Gastrocnemius medialis (tissue), 4 donors: ENCODE results near the gene PRSS48. TPM values are rescaled to one million over a fixed set of nuclear protein-coding genes. Genes with fewer than 3 reads are reported as not detected.

Experiments
- ATAC-seq, 2 donors: fragments of 150-250 bp; one replicate each; pipeline ENCODE4 v1.9.1; 2016
- DNase-seq, 2 donors: peaks; one replicate each; pipeline ENCODE4 v3.0.0-alpha.2; 2019
- H3K27ac ChIP-seq, 4 donors: fragments of 200-600 bp; sonication (generic); 1 replicate in 1 of 4; 2 replicates in 3 of 4; pipeline ENCODE4 v1.5.1; 2016 to 2018; ENCODE audit warnings: mild to moderate bottlenecking in 2 of 4, moderate library complexity in 1 of 4
- H3K27me3 ChIP-seq, 3 donors: fragments of 200-600 bp; sonication (generic) in 2 of 3; 1 replicate in 1 of 3; 2 replicates in 2 of 3; pipeline versions ENCODE4 v1.5.1 to v1.6.0; 2016 to 2019; ENCODE audit warnings: mild to moderate bottlenecking in 1 of 3, moderate library complexity in 1 of 3
- H3K36me3 ChIP-seq, 2 donors: fragments of 200-600 bp; sonication (generic) in 1 of 2; one replicate each; pipeline ENCODE4 v1.5.1; 2017 to 2018
- H3K4me1 ChIP-seq, 2 donors: fragments of 200-600 bp; sonication (generic) in 1 of 2; one replicate each; pipeline ENCODE4 v1.5.1; 2016 to 2017; ENCODE audit warnings: mild to moderate bottlenecking in 2 of 2
- H3K4me3 ChIP-seq, 4 donors: fragments of 200-600 bp; sonication (generic) in 3 of 4; 1 replicate in 1 of 4; 2 replicates in 3 of 4; pipeline ENCODE4 v1.5.1; 2016 to 2019; ENCODE audit warnings: mild to moderate bottlenecking in 2 of 4
- H3K9me3 ChIP-seq, 3 donors: fragments of 200-600 bp; sonication (generic) in 2 of 3; 1 replicate in 1 of 3; 2 replicates in 2 of 3; pipeline ENCODE4 v1.5.1; 2016 to 2019
- POLR2A ChIP-seq, 2 donors: fragments of 450-650 bp; IDR thresholded peaks; one replicate each; pipeline ENCODE4 v1.6.1; 2017; ENCODE audit warnings: antibody characterized with exemption in 2 of 2, mild to moderate bottlenecking in 2 of 2, moderate library complexity in 2 of 2
- in situ Hi-C, 4 donors: fragments of 200-750 bp; cut with MboI; loops; one replicate each; pipeline versions ENCODE4 v1.15.0 to v1.8.0; 2017; ENCODE audit warnings: low sequenced_read_pairs in 4 of 4
- intact Hi-C: fragments of 100-400 bp; cut with DNase I; formaldehyde crosslinking; loops from one replicate; pipeline ENCODE4 v1.15.1; 2023; ENCODE audit warnings: low total_unique reads
- total RNA-seq, 4 donors: library from RNA; depleted of rRNA; stranded (reverse); fragments of >200 nt; gene quantifications; one replicate each; pipeline versions ENCODE4 v1.1.0 to v1.2.3, GENCODE V29; 2016
- TF ChIP-seq, protein P1 (sequence below), 5 experiments: fragments of 450-650 bp in 3 of 5; fragments of 200-600 bp in 2 of 5; sonication (generic) in 2 of 5; IDR thresholded peaks in 4 of 5; conservative IDR thresholded peaks in 1 of 5; 1 replicate in 4 of 5; 2 replicates in 1 of 5; pipeline ENCODE4 v1.5.1; 2016 to 2019; ENCODE audit warnings: antibody characterized with exemption in 5 of 5, mild to moderate bottlenecking in 3 of 5, moderate library complexity in 3 of 5

The PRSS48 gene
- total RNA-seq, 4 donors from 2014 or later, result not detected

DNA sequence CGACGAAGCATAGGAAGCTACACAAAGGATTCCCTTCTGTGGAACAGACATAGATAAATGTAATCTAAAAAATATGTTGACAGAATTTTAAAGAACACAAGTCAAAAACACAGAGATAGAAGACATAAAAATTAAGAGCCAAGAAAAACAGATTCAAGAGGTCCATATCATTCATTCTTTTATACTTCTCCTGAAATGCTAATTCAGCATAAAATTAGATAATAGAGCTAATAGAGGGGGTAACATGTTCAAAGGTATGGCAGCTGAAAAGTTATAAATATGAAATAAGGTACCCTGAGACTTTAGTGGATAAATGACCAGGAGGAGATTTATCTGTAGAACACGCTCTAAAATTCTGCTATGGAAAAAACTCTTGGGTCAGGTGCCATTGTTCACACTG, 37.4 kb upstream of the PRSS48 start:
- H3K9me3 ChIP-seq, result no peaks in the 10 kb centered on the region
- in situ Hi-C loops (no loop called here), intact Hi-C loops (no loop called here)
- no peak for DNase-seq
- H3K36me3 ChIP-seq, result no peaks in the 10 kb centered on the region
- no peak for ATAC-seq
- TF ChIP-seq POLR2A (IDR thresholded peaks at IDR 0.05), result no peak
- TF ChIP-seq, protein P1, sequence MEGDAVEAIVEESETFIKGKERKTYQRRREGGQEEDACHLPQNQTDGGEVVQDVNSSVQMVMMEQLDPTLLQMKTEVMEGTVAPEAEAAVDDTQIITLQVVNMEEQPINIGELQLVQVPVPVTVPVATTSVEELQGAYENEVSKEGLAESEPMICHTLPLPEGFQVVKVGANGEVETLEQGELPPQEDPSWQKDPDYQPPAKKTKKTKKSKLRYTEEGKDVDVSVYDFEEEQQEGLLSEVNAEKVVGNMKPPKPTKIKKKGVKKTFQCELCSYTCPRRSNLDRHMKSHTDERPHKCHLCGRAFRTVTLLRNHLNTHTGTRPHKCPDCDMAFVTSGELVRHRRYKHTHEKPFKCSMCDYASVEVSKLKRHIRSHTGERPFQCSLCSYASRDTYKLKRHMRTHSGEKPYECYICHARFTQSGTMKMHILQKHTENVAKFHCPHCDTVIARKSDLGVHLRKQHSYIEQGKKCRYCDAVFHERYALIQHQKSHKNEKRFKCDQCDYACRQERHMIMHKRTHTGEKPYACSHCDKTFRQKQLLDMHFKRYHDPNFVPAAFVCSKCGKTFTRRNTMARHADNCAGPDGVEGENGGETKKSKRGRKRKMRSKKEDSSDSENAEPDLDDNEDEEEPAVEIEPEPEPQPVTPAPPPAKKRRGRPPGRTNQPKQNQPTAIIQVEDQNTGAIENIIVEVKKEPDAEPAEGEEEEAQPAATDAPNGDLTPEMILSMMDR (IDR thresholded peaks at IDR 0.05 in 4 of 5, conservative IDR thresholded peaks at IDR 0.05 in 1 of 5), result no peak
- H3K27ac ChIP-seq, result no peak overlapping the region
- H3K27me3 ChIP-seq, result no peaks in the 10 kb centered on the region
- no peaks in the 10 kb centered on the region for H3K4me1 ChIP-seq
- no peak overlapping the region for H3K4me3 ChIP-seq

DNA sequence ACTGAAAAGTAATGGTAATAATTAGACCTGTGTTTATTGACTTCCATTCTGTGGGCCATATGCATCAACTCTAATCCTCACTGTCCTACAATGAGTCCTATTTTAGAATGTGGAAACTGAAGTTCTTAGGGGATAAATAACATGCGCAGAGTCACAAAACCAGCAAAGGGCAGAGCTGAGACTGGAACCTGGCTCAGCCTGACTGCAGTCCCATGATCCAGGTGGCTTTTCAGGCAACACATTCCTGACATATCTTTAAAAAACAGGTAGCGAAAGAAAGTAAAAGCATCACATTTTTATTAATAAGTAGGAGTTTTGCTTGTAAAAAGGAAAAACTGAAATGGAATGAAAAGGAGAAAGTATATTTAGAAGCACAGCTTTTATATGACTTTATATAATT, 34.7 kb upstream of the PRSS48 start:
- Histone ChIP-seq H3K27me3 (no peaks in the 10 kb centered on the region), H3K4me3 (no peak overlapping the region), H3K9me3 (no peaks in the 10 kb centered on the region), H3K4me1 (no peaks in the 10 kb centered on the region), H3K27ac (no peak overlapping the region), H3K36me3 (no peaks in the 10 kb centered on the region)
- ATAC-seq (no peak), DNase-seq (no peak)
- intact Hi-C loops (no loop called here), in situ Hi-C loops (no loop called here)
- no peak for TF ChIP-seq POLR2A (IDR thresholded peaks at IDR 0.05)
- TF ChIP-seq, protein P1 (IDR thresholded peaks at IDR 0.05 in 4 of 5, conservative IDR thresholded peaks at IDR 0.05 in 1 of 5), result no peak

DNA sequence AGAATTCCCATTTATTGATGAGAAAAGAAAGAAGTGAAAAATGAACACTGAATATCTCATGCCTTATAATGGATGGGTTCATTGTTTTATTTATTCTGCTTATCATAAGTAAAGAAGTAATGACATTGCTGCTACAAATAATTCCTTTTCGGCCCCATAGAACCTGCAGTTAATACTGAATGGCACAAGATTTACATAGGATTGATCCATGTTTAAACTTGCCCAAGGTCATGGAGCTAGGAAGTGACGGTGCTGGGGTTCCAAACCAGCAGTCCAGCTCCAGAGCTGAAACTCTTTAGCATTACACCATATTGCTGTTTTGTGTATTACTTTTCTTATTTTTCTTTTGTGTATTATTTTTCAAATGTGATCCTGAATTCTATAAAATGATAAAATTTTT, 30.2 kb upstream of the PRSS48 start:
- Histone ChIP-seq H3K27me3 (no peaks in the 10 kb centered on the region), H3K27ac (no peak overlapping the region), H3K9me3 (no peaks in the 10 kb centered on the region), H3K4me1 (peaks cover 7 to 10% of the 10 kb centered on the region in 2 donors), H3K4me3 (no peak overlapping the region), H3K36me3 (no peaks in the 10 kb centered on the region)
- in situ Hi-C loops, result no loop called here
- ATAC-seq (no peak), DNase-seq (no peak)
- TF ChIP-seq, protein P1 (IDR thresholded peaks at IDR 0.05 in 4 of 5, conservative IDR thresholded peaks at IDR 0.05 in 1 of 5), result no peak
- no peak for TF ChIP-seq POLR2A (IDR thresholded peaks at IDR 0.05)
- intact Hi-C loops, result no loop called here

DNA sequence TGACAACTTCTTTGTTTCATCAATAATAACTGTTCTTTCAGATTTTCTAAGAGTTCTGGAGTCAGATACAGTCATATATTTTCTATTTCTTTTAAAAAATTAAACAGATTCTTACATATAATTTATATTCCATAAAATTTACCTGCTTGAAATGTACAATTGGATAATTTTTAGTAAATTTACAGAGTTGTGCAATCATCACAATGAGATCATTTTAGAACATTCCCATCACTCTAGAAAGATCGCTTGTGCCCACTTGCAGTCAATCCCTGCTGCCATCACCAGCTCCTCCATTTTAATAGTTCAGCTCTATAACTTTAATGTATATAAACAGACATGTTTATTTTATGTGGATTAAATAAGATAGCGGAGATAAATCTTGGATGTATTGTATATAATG, 29.6 kb upstream of the PRSS48 start:
- no peak for DNase-seq
- Histone ChIP-seq H3K4me1 (peaks cover 10 to 11% of the 10 kb centered on the region in 2 donors), H3K27me3 (no peaks in the 10 kb centered on the region), H3K9me3 (no peaks in the 10 kb centered on the region), H3K27ac (no peak overlapping the region), H3K36me3 (no peaks in the 10 kb centered on the region), H3K4me3 (no peak overlapping the region)
- intact Hi-C loops, result no loop called here
- in situ Hi-C loops, result no loop called here
- no peak for ATAC-seq
- TF ChIP-seq POLR2A (IDR thresholded peaks at IDR 0.05), result no peak
- TF ChIP-seq, protein P1 (IDR thresholded peaks at IDR 0.05 in 4 of 5, conservative IDR thresholded peaks at IDR 0.05 in 1 of 5), result no peak

DNA sequence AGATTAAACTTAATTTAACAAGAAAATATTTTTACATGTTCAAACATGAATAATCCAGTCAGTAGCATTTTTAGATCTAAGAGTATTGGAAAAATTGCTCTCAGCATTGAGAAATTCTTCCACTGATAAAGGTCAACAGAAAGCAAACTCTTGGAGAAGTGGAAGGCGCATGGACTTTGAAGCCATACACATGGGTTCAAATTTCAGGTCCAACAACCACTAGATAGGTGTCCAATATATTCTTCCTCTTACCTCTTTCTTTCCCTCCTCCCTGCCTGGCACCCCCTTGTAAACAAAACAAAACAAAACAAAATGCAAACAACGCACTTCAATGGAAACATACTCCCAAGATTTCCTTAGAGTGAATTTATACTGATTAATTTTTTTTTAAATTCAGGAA, 28.4 kb upstream of the PRSS48 start:
- no peak for DNase-seq
- Histone ChIP-seq H3K36me3 (no peaks in the 10 kb centered on the region), H3K27ac (no peak overlapping the region), H3K4me1 (peaks cover 10 to 11% of the 10 kb centered on the region in 2 donors), H3K27me3 (no peaks in the 10 kb centered on the region), H3K4me3 (no peak overlapping the region), H3K9me3 (no peaks in the 10 kb centered on the region)
- intact Hi-C loops, result no loop called here
- in situ Hi-C loops, result no loop called here
- no peak for TF ChIP-seq POLR2A (IDR thresholded peaks at IDR 0.05)
- TF ChIP-seq, protein P1 (IDR thresholded peaks at IDR 0.05 in 4 of 5, conservative IDR thresholded peaks at IDR 0.05 in 1 of 5), result no peak
- no peak for ATAC-seq
